Tibial nerve (tissue), 4 donors: Measurements from ENCODE around the gene SPEF2.

Experiments
- EP300 ChIP-seq, 2 donors: sonication (generic); formaldehyde crosslinking; IDR thresholded peaks; one replicate each; pipeline ENCODE4 v1.6.1; 2017; ENCODE audit warnings: antibody characterized with exemption in 2 of 2, mild to moderate bottlenecking in 1 of 2
- POLR2A ChIP-seq, 2 donors: fragments of 450-650 bp; IDR thresholded peaks; one replicate each; pipeline ENCODE4 v1.6.1; 2017; ENCODE audit warnings: antibody characterized with exemption in 2 of 2, mild to moderate bottlenecking in 2 of 2, moderate library complexity in 2 of 2
- TF ChIP-seq, protein P1 (sequence below), 5 experiments: fragments of 200-600 bp in 3 of 5; fragments of 450-650 bp in 2 of 5; sonication (generic) in 3 of 5; IDR thresholded peaks; one replicate each; pipeline ENCODE4 v1.5.1; 2016 to 2019; ENCODE audit warnings: antibody characterized with exemption in 5 of 5, mild to moderate bottlenecking in 3 of 5, moderate library complexity in 2 of 5

GRCh38 chr5:35790457-35790822 is 172.8 kb downstream of the SPEF2 start:
- TF ChIP-seq, protein P1, sequence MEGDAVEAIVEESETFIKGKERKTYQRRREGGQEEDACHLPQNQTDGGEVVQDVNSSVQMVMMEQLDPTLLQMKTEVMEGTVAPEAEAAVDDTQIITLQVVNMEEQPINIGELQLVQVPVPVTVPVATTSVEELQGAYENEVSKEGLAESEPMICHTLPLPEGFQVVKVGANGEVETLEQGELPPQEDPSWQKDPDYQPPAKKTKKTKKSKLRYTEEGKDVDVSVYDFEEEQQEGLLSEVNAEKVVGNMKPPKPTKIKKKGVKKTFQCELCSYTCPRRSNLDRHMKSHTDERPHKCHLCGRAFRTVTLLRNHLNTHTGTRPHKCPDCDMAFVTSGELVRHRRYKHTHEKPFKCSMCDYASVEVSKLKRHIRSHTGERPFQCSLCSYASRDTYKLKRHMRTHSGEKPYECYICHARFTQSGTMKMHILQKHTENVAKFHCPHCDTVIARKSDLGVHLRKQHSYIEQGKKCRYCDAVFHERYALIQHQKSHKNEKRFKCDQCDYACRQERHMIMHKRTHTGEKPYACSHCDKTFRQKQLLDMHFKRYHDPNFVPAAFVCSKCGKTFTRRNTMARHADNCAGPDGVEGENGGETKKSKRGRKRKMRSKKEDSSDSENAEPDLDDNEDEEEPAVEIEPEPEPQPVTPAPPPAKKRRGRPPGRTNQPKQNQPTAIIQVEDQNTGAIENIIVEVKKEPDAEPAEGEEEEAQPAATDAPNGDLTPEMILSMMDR (IDR thresholded peaks at IDR 0.05): no peak
- TF ChIP-seq EP300 (IDR thresholded peaks at IDR 0.05): no peak
- no peak for TF ChIP-seq POLR2A (IDR thresholded peaks at IDR 0.05)
